Measurements from ENCODE around the gene FDX1.

GRCh38 chr11:110424775-110425444 is 4.8 kb upstream of the FDX1 start:
- TF ChIP-seq CTCF (IDR thresholded peaks at IDR 0.05) = no peak
- TF ChIP-seq ZC3H11A (IDR thresholded peaks at IDR 0.05) = no peak
- no peak for TF ChIP-seq REST (IDR thresholded peaks at IDR 0.05)
- TF ChIP-seq CBX8 (IDR thresholded peaks at IDR 0.05) = no peak
- no peak for TF ChIP-seq POLR2AphosphoS2 (conservative IDR thresholded peaks at IDR 0.05; ENCODE audit: low read length)
- TF ChIP-seq MAX (IDR thresholded peaks at IDR 0.05) = no peak
- TF ChIP-seq JUN (IDR thresholded peaks at IDR 0.05) = no peak
- TF ChIP-seq RFX5 (IDR thresholded peaks at IDR 0.05) = no peak
- no peak for TF ChIP-seq CHD2 (IDR thresholded peaks at IDR 0.05; ENCODE audit: low read length, partially characterized antibody)
- TF ChIP-seq EP300 (IDR thresholded peaks at IDR 0.05) = no peak
- TF ChIP-seq ZFP36 (IDR thresholded peaks at IDR 0.05; ENCODE audit: borderline replicate concordance, partially characterized antibody) = no peak
- no peak for TF ChIP-seq GATA3 (IDR thresholded peaks at IDR 0.05; ENCODE audit: borderline replicate concordance)
- no peak for TF ChIP-seq CEBPB (IDR thresholded peaks at IDR 0.05)
- no peak for TF ChIP-seq CHD4 (IDR thresholded peaks at IDR 0.05; ENCODE audit: borderline replicate concordance)

Data from A549 (cell line).